GM12878 (cell line): ENCODE measurements around the gene AASDHPPT.

Experiments used
- BHLHE40 ChIP-seq, 2 experiments: fragments of 450-650 bp in 1 of 2; IDR thresholded peaks; 2 replicates each; pipeline ENCODE4 v1.6.1; 2011 to 2017; ENCODE audit warnings: low read depth in 2 of 2, borderline replicate concordance in 1 of 2, improper control_type of control experiment in 1 of 2, low read length in 1 of 2, mild to moderate bottlenecking in 1 of 2
- BRCA1 ChIP-seq: IDR thresholded peaks from 2 replicates; pipeline ENCODE4 v1.6.1; 2011; ENCODE audit warnings: low read depth, low read length, improper control_type of control experiment
- CEBPB ChIP-seq, 2 experiments: fragments of 150-350 bp in 1 of 2; IDR thresholded peaks; 2 replicates each; pipeline ENCODE4 v1.6.1; 2012 to 2014; ENCODE audit warnings: low read depth in 2 of 2, low read length in 2 of 2, borderline replicate concordance in 1 of 2, inconsistent platforms in 1 of 2
- EP300 ChIP-seq, 2 experiments: fragments of 150-350 bp in 1 of 2; IDR thresholded peaks; 2 replicates each; pipeline ENCODE4 v1.6.1; 2011 to 2012; ENCODE audit warnings: low read depth in 2 of 2, low read length in 2 of 2, borderline replicate concordance in 1 of 2, improper control_type of control experiment in 1 of 2, inconsistent platforms in 1 of 2; ENCODE audit not compliant: control insufficient read depth in 1 of 2
- EZH2 ChIP-seq: IDR thresholded peaks from 2 replicates; pipeline ENCODE4 v1.6.1; 2012; ENCODE audit warnings: low read depth, mild to moderate bottlenecking, control low read depth, inconsistent platforms, low read length, borderline replicate concordance; ENCODE audit not compliant: control insufficient read depth
- MYC ChIP-seq: IDR thresholded peaks from 2 replicates; pipeline ENCODE4 v1.6.1; 2011; ENCODE audit warnings: mild to moderate bottlenecking, low read length, moderate library complexity, inconsistent platforms; ENCODE audit not compliant: insufficient read depth, insufficient replicate concordance, insufficient read length, severe bottlenecking
- POLR2A ChIP-seq: IDR thresholded peaks from 2 replicates; pipeline ENCODE4 v1.6.1; 2011; ENCODE audit warnings: low read depth, mild to moderate bottlenecking, low read length
- POLR2AphosphoS5 ChIP-seq: IDR thresholded peaks from 2 replicates; pipeline ENCODE4 v1.6.1; 2011; ENCODE audit warnings: mild to moderate bottlenecking, low read length, inconsistent platforms
- RBBP5 ChIP-seq: fragments of 200-600 bp; sonication (generic); conservative IDR thresholded peaks from 2 replicates; pipeline ENCODE4 v1.6.1; 2016
- YBX1 ChIP-seq: fragments of 450-650 bp; IDR thresholded peaks from 2 replicates; pipeline ENCODE4 v1.6.1; 2016; ENCODE audit warnings: antibody characterized with exemption
- TF ChIP-seq, protein P1 (sequence below), 3 experiments: IDR thresholded peaks in 2 of 3; conservative IDR thresholded peaks in 1 of 3; 2 replicates each; pipeline ENCODE4 v1.5.1; 2011; ENCODE audit warnings: low read depth in 3 of 3, low read length in 3 of 3, mild to moderate bottlenecking in 3 of 3, control low read depth in 2 of 3, moderate library complexity in 2 of 3, inconsistent platforms in 1 of 3, mixed read lengths in 1 of 3; ENCODE audit not compliant: control insufficient read depth in 2 of 3, insufficient read depth in 1 of 3; ENCODE audit errors: extremely low read depth in 1 of 3
- TF ChIP-seq, protein P2 (sequence below): IDR thresholded peaks from 2 replicates; pipeline ENCODE4 v1.6.1; 2012; ENCODE audit warnings: low read length, inconsistent platforms

DNA sequence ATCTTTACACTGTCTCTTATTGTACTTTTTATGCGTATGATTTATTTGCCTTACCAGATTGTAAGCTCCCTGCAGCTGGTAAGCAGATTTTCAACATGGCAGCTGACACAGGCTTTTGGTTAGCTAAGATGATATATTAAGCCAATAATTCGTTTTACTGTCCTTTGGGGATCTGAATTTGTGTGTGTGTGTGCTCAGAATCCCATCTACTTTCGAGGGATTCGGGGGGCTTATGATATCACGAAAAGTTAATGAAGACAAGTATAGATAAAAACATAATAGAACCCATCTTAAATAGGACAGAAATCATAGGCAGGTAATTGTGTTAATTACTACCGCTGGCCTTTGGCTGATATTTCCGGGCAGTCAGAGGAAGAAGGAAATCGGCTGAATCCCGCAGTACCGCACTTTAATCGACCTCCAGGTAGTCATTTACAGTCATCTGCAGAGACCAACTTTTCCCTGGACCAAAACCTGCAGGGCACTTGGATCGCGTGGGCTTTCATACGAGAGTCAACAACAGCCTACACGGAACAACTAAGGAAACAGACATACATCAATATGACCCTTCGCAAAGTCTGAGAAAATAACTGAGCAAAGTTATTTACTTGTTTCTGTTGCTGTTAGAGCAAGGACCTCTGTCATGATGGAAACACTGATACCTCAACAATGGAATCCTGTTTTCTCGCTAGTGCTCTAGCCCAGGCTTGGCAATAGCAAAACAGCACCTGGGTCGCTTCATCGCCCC is 1.1 kb upstream of the AASDHPPT start:
- TF ChIP-seq, protein P1, sequence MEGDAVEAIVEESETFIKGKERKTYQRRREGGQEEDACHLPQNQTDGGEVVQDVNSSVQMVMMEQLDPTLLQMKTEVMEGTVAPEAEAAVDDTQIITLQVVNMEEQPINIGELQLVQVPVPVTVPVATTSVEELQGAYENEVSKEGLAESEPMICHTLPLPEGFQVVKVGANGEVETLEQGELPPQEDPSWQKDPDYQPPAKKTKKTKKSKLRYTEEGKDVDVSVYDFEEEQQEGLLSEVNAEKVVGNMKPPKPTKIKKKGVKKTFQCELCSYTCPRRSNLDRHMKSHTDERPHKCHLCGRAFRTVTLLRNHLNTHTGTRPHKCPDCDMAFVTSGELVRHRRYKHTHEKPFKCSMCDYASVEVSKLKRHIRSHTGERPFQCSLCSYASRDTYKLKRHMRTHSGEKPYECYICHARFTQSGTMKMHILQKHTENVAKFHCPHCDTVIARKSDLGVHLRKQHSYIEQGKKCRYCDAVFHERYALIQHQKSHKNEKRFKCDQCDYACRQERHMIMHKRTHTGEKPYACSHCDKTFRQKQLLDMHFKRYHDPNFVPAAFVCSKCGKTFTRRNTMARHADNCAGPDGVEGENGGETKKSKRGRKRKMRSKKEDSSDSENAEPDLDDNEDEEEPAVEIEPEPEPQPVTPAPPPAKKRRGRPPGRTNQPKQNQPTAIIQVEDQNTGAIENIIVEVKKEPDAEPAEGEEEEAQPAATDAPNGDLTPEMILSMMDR (IDR thresholded peaks at IDR 0.05 in 2 of 3, conservative IDR thresholded peaks at IDR 0.05 in 1 of 3; ENCODE audit: control insufficient read depth in 2 of 3, extremely low read depth in 1 of 3, insufficient read depth in 1 of 3, low read depth in 3 of 3, low read length in 3 of 3) = no peak
- TF ChIP-seq POLR2AphosphoS5 = no peak; the same call in 1 of the 2 replicates
- no peak for TF ChIP-seq MYC
- TF ChIP-seq, protein P2, sequence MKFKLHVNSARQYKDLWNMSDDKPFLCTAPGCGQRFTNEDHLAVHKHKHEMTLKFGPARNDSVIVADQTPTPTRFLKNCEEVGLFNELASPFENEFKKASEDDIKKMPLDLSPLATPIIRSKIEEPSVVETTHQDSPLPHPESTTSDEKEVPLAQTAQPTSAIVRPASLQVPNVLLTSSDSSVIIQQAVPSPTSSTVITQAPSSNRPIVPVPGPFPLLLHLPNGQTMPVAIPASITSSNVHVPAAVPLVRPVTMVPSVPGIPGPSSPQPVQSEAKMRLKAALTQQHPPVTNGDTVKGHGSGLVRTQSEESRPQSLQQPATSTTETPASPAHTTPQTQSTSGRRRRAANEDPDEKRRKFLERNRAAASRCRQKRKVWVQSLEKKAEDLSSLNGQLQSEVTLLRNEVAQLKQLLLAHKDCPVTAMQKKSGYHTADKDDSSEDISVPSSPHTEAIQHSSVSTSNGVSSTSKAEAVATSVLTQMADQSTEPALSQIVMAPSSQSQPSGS = no peak
- TF ChIP-seq POLR2A = no peak
- TF ChIP-seq RBBP5 = no peak
- no peak for TF ChIP-seq EP300 (IDR thresholded peaks at IDR 0.05; ENCODE audit: borderline replicate concordance in 1 of 2, control insufficient read depth in 1 of 2, low read depth in 2 of 2, low read length in 2 of 2)
- TF ChIP-seq BHLHE40 (IDR thresholded peaks at IDR 0.05; ENCODE audit: borderline replicate concordance in 1 of 2, low read depth in 2 of 2, low read length in 1 of 2) = no peak
- TF ChIP-seq EZH2 = no peak
- no peak for TF ChIP-seq BRCA1
- no peak for TF ChIP-seq CEBPB (IDR thresholded peaks at IDR 0.05; ENCODE audit: borderline replicate concordance in 1 of 2, low read depth in 2 of 2, low read length in 2 of 2)
- no peak for TF ChIP-seq YBX1
